Nephron progenitor cell (in vitro differentiated cells): Measurements from ENCODE around the gene TAF10.

Experiments used
- DNase-seq: peaks from one replicate; pipeline ENCODE4 v3.0.0; 2021
- H3K27ac Mint-ChIP-seq: 2 replicates; pipeline ENCODE4 v1.8.0; 2021; ENCODE audit warnings: mild to moderate bottlenecking, moderate library complexity, mixed read lengths
- H3K27me3 Mint-ChIP-seq: 2 replicates; pipeline ENCODE4 v1.8.0; 2021; ENCODE audit warnings: mild to moderate bottlenecking, low read depth, mixed read lengths; ENCODE audit not compliant: poor library complexity
- H3K36me3 Mint-ChIP-seq: 2 replicates; pipeline ENCODE4 v1.8.0; 2021; ENCODE audit warnings: low read depth, mixed read lengths
- H3K4me1 Mint-ChIP-seq: 2 replicates; pipeline ENCODE4 v1.8.0; 2021; ENCODE audit warnings: mixed read lengths
- H3K4me3 Mint-ChIP-seq: 2 replicates; pipeline ENCODE4 v1.8.0; 2021; ENCODE audit warnings: mild to moderate bottlenecking, moderate library complexity, mixed read lengths
- H3K9me3 Mint-ChIP-seq: 2 replicates; pipeline ENCODE4 v1.8.0; 2021; ENCODE audit warnings: mild to moderate bottlenecking, moderate library complexity, mixed read lengths
- TF ChIP-seq, protein P1 (sequence below): fragments of 200-600 bp; sonication (generic); IDR thresholded peaks from 2 replicates; pipeline ENCODE4 v1.5.0; 2021; ENCODE audit warnings: antibody characterized with exemption

Gene TAF10

DNA sequence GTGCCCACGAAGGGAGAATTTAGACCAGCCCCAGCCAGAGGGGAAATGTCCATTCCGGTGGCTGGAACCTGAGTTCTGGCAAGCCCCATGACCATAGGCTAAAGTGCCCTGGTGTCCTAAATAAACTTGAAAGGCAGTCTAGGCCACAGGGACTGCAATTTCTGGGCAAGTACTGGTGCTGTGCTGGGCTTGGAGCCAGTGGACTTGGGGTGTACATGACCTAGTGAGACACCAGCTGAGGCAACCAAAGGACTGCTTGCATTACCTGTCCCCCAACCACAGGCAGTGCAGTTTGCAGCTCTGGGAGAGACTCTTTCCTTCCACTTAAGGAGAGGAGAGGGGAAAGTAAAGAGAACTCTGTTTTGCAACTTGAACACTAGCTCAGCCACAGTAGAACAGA is 32.3 kb downstream of the TAF10 start:
- Mint-ChIP-seq H3K9me3 (peaks cover 38% of the 10 kb centered on the region), H3K4me3 (no peak overlapping the region), H3K36me3 (peaks cover 43% of the 10 kb centered on the region), H3K4me1 (no peaks in the 10 kb centered on the region), H3K27ac (no peak overlapping the region), H3K27me3 (peaks cover 7% of the 10 kb centered on the region)
- TF ChIP-seq, protein P1, sequence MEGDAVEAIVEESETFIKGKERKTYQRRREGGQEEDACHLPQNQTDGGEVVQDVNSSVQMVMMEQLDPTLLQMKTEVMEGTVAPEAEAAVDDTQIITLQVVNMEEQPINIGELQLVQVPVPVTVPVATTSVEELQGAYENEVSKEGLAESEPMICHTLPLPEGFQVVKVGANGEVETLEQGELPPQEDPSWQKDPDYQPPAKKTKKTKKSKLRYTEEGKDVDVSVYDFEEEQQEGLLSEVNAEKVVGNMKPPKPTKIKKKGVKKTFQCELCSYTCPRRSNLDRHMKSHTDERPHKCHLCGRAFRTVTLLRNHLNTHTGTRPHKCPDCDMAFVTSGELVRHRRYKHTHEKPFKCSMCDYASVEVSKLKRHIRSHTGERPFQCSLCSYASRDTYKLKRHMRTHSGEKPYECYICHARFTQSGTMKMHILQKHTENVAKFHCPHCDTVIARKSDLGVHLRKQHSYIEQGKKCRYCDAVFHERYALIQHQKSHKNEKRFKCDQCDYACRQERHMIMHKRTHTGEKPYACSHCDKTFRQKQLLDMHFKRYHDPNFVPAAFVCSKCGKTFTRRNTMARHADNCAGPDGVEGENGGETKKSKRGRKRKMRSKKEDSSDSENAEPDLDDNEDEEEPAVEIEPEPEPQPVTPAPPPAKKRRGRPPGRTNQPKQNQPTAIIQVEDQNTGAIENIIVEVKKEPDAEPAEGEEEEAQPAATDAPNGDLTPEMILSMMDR = no peak
- DNase-seq = no peak

DNA sequence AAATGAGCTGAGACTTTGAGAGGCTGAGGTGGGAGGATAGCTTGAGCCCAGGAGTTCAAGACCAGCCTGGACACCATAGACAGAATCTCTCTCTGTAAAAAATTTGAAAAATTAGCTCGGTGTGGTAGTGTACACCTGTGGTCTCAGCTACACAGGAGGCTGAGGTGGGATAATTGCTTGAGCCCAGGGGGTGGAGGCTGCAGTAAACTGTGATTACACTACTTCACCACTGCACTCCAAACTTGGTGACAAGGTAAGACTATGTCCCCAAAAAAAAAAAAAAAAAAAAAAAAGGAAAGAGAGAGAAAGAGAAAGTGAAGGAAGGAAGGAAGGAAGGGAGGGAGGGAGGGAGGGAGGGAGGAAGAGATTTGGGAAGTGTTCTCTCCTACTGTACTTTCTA is 33.9 kb downstream of the TAF10 start:
- Mint-ChIP-seq H3K4me3 (no peak overlapping the region), H3K36me3 (peaks cover 27% of the 10 kb centered on the region), H3K9me3 (peaks cover 22% of the 10 kb centered on the region), H3K4me1 (no peaks in the 10 kb centered on the region), H3K27me3 (peaks cover 7% of the 10 kb centered on the region), H3K27ac (no peak overlapping the region)
- TF ChIP-seq, protein P1 = no peak
- DNase-seq = no peak

DNA sequence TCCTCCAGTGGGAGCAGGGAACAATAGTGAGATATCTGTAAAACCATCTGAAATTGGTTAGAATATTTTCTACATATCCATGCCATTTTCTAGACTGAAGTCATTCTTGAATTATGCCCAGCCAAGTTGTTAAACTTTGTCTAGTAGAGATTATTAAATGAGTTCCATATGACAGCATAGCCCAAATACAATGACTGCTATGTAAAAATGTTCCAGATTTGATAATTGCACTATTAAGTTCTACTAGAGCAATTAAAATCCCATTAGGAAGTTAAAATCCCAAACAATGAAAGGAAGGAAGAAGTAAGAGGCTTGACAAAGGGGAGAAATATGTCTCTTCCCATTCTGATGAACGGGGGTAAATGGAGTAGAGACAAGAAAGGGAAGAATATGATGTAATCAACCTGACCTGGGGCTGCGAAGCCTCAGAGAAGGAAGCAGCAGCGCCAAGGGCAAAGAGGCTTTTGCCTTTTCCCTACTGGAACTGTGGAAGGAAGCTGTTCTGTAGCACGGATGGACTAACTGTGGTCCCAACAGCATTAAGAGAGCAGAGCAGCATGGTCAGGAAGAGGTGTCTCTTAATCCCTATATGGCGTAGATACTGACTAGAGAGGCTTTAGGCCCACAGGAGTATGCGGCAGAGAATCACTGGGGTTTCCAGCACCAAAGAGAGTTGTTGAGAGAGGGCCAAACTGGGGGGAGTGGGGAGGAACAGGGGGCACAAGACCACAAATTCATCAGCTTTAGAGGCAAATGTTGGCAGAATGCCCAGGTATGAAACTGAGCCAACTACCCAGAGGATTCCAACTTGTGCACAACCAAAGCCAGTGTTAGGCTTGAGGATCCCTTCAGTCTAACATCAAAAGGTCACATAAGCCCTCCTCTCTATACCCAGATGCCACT is 35.3 kb downstream of the TAF10 start:
- H3K9me3 Mint-ChIP-seq = peaks cover 8% of the 10 kb centered on the region
- TF ChIP-seq, protein P1 = no peak
- peaks cover 28% of the 10 kb centered on the region for H3K36me3 Mint-ChIP-seq
- DNase-seq = no peak
- H3K4me3 Mint-ChIP-seq = no peak overlapping the region
- H3K4me1 Mint-ChIP-seq = no peaks in the 10 kb centered on the region
- no peak overlapping the region for H3K27ac Mint-ChIP-seq
- peaks cover 4% of the 10 kb centered on the region for H3K27me3 Mint-ChIP-seq

DNA sequence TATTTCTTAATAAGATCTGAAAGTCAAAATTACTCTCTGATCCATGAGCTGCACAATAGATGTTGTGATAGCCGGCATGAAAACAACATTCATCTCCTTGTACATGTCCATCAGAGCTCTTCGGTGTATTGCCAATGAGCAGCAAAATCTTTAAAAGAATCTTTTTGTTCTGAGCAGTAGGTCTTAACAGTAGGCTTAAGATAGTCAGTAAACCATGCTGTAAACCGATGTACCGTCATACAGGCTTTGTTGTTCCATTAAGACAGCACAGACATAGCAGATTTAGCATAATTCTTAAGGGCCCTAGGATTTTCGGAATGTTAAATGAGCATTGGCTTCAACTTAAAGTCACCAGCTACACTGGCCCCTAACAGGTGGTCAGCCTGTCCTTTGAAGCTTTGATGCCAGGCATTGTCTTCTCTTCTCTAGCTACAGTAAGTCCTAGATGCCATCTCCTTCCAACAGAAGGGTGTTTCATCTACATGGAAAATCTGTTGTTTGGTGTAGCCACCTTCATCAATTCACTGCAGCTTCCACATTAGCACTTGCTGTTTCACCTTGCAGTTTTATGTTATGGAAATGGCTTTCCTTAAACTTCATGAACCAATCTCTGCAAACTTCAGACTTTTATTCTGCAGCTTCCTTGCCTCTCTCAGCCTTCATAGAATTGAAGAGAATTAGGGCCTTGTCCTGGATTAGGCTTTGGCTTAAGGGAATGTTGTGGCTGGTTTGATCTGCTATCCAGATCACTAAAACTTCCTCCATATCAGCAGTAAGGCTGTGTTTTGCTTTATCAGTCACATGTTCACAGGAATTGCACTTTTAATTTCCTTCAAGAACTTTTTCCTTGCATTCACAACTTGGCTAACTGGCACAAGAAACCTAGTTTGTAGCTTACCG is 37.0 kb downstream of the TAF10 start:
- no peaks in the 10 kb centered on the region for H3K9me3 Mint-ChIP-seq
- TF ChIP-seq, protein P1 = no peak
- peaks cover 21% of the 10 kb centered on the region for H3K36me3 Mint-ChIP-seq
- no peak overlapping the region for H3K4me3 Mint-ChIP-seq
- H3K27me3 Mint-ChIP-seq = peaks cover 4% of the 10 kb centered on the region
- no peak for DNase-seq
- H3K4me1 Mint-ChIP-seq = no peaks in the 10 kb centered on the region
- no peak overlapping the region for H3K27ac Mint-ChIP-seq

DNA sequence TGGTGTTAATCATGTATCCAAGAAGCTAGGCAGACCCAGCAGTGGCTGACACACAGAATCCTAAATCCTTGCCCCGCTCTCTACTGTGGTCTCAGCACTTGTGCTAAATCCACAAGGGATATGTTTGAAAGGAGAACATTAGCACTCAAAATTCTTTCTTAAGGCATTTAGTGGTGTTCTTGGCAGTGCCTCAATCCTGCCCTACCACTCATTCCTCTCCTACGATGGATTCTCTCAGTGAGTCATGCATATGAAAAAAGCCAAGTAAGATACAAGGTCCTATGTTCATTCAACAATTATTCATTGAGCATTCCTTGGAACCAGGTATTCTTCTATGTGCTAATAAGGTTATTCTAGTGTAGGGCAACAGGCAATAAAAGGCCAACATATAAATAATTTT is 39.8 kb downstream of the TAF10 start:
- H3K27me3 Mint-ChIP-seq = peaks cover 2% of the 10 kb centered on the region
- peaks cover 30% of the 10 kb centered on the region for H3K36me3 Mint-ChIP-seq
- no peak overlapping the region for H3K4me3 Mint-ChIP-seq
- H3K27ac Mint-ChIP-seq = no peak overlapping the region
- DNase-seq = no peak
- H3K4me1 Mint-ChIP-seq = peaks cover 5% of the 10 kb centered on the region
- TF ChIP-seq, protein P1 = no peak
- no peaks in the 10 kb centered on the region for H3K9me3 Mint-ChIP-seq
